OCI-M1 (cell line): ENCODE results near the gene VSX1.

Experiments used
- DNase-seq: peaks from one replicate; lab custom pipeline; 2025; lab: John Stamatoyannopoulos, UW

Gene VSX1

DNA sequence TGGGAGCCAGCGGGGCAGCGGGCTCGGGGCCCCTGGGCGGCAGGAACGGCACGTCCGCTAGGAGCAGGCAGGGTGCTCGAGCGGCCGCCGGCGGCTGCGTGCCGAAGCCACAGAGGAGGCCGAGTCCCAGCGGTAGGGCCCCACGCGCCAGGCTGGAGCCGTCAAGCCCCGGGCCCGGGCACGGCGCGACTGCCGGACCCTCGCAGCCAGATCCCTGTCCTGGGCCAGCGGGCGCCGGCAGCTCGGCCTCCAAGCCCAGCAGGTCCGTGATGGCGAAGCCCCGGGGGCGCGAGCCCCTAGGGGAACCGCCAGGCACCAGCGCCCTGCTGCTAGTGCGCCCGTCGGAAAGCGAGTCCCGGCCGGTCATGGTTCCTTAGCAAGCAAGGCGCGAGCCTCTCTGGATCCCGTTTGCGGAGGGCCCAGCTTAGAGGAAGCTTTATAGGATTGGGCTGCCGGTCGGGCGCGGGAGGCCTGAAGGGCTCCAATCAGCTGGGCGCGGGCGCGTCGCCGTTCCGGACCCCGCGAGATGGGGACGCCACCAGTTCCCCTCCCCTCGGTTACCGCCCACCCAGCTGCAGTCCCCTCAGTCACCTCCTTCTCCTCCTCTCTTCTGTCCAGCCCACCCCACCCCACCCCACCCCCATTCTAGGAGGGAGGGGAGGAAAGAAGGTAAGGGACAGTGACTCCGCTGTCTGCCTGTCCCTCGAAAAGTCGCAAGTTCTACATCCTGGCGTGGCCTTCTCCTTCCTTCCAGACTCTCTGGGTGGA, at the start of gene VSX1:
Gene VSX1 (minus strand): TSS at position 412 of the 768 bp plus-strand sequence. CDS start 45 bp downstream, at position 367.
- DNase-seq: no peak

GRCh38 chr20:25129908-25130307, 48.0 kb upstream of the VSX1 start:
- DNase-seq: no peak

- no peak for DNase-seq
These were observed 47.5 kb upstream of the VSX1 start for GRCh38 chr20:25129428-25129827.

GRCh38 chr20:25128649-25129048, 46.7 kb upstream of the VSX1 start:
- no peak for DNase-seq

- DNase-seq: no peak
These were observed 46.0 kb upstream of the VSX1 start for GRCh38 chr20:25127761-25128537.

DNA sequence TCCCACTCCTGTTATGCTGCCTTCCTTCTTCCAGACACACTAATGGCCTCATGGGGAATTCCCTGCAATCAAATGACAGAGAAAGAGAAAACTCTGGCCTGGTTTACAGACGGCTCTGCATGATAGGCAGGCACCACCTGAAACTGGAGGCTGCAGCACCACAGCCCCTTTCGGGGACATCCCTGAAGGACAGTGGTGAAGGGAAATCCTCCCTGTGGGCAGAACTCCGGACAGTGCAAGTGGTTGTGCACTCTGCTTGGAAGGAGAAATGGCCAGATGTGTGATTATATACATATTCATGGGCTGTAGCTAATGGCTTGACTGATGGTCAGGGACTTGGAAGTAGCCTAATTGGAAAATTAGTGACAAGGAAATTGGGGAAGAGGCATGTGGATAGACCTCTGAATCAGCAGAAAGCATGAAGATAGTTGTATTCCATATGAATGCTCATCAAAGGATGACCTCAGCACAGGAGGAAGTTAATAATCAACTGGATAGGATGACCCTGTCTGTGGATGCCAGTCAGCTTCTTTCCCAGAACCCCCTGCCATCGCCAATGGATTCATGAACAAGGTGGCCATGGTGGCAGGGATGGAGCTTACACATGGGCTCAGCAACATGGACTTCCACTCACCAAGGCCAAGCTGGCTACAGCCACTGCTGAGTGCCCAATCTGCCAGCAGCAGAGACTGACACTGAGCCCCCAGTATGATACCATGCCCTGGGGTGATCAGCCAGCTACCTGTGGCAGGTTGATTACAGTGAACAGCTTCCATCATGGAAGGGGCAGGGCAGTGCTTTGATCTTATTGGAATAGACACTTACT, 44.5 kb upstream of the VSX1 start:
- no peak for DNase-seq

DNA sequence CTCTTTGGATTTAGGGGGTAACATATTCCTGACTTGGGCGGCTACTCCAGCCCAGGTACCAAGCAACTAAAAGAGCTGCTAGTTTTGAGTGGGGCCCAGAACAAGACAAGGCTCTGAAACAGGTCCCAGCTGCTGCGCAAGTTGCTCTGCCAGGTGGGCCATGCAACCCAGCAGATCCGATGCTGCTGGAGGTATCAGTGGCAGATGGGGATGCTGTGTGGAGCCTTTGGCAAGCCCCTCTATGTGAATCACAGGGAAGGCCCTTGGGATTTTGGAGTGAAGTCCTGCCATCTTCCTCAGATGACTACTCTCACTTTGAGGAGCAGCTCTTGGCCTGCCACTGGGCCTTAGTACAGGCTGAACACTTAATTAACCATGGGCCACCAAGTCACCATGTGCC, 43.7 kb upstream of the VSX1 start:
- no peak for DNase-seq

DNA sequence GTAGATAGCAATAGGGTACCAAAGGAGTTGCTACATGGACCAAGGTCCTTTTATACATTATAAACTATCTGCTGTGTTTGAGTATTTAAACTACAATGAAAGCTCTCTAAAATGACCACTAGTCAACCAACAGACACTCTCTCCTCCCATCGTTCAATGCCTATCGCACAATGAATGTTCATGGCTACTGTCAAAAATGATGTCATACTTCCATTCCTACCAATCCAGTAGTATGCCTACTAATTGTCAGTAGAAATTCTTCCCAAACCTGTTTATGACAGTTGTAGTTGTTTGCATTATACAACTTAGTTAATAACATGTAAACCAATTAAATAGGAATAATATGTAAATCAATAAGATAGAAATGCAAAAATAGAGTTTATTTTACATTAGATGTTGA, 39.0 kb upstream of the VSX1 start:
- DNase-seq: no peak

DNA sequence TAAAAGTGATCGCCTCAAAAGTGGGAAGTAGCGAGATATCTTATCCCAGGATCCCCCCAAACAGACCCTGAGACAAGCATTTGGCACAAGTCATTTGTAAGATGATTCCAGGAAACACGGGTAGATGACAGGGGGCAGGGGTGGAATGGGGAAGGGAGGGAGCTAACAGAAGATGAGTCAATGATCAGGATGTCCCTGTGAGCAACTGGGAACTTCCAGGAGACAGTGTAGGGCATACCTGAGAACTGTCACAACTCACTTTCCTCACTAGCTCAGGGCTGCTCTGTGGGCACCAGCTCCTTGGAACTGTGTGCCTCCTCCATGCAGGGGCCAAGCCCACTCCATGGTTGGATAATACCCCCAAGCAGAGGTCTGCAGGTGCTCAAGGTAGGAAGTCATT, 38.5 kb upstream of the VSX1 start:
- DNase-seq: no peak

DNA sequence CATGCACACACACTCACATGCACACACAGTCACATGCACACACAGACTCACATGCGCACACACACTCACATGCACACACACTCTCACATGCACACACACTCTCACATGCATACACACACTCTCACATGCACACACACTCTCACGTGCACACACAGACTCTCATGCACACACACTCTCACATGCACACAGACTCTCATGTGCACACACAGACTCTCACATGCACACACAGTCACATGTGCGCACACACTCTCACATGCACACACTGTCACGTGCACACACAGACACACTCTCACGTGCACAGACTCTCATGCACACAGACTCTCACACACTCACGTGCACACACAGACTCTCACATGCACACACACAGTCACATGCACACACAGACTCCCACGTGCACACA, 36.6 kb upstream of the VSX1 start:
- no peak for DNase-seq

DNA sequence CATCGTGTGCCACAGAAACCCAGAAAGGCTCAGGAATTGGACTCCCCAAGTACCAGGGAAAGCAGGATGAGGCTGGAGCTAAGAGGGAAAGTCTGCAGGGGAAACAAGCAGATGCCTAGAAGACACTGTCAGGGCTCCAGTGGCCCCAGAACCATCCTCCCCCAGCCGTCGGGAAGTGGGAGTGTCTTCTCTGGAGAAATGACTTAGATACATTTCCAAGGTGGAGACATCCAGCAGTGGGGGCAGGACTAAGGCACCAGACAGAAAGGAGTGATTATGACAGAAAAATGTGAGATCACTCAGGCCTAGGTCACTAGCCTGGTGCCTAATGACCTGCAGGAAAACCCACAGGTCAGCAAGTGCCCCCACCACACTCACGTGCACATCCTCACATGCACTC, 36.0 kb upstream of the VSX1 start:
- DNase-seq: no peak

DNA sequence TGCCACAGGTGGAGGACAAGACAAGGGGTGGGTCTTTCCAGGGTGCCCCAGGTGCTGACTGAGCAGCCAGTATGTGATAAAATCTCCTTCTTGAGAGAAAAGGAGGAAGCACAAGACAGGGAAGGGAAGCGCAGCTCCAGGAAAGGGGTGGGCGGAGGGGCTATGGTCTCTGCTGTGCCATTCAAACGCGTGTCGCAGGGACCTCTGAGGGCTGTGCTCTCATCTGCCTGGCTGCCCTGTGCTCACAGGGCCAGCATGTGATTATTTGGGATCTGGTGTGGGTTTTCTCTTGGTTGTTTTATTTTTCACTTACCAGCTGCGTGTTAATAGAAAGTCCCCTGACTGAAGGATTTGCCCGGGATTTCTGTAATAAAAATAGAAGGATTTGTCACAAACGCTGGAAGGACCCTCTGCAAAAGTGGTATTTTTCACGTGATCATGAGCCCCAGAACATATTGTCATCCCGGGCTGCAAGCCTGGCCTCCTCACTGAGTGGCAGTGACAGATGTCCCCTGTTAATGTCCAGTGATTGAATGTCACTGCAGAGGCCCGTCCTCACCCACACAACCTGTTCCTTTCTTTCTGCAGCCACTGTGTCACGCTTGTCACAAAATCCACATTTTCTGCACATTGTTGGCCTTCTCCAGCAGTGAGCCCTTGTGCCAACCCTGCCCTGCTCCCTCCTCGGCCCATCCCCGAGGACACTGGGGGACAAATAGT, 35.0 kb upstream of the VSX1 start:
- no peak for DNase-seq

- no peak for DNase-seq
These were observed 21.6 kb upstream of the VSX1 start for GRCh38 chr20:25103526-25103925.

DNA sequence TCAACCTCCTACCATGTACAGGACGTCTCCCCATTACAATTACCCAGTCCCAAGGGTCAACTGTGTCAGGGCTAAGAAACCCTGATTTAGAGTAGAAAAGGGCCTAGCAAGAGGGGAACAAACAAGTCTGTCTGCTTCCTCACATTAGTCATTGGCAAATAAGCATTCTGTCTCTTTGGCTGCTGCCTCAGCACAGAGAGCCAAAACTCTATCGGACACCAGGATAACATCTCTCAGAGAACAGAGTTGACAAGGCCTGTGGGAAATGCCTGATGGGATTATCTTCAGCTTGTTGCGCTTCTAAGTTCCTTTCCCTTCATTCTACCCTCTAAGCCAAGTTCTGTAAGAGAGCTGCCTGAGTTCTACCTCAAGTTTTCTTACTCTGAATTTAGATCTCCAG, 19.0 kb upstream of the VSX1 start:
- no peak for DNase-seq

GRCh38 chr20:25099601-25100140, 17.7 kb upstream of the VSX1 start:
- peak; percentile 11 for DNase-seq

- no peak for DNase-seq
These were observed 15.6 kb upstream of the VSX1 start for GRCh38 chr20:25097498-25097897.

DNA sequence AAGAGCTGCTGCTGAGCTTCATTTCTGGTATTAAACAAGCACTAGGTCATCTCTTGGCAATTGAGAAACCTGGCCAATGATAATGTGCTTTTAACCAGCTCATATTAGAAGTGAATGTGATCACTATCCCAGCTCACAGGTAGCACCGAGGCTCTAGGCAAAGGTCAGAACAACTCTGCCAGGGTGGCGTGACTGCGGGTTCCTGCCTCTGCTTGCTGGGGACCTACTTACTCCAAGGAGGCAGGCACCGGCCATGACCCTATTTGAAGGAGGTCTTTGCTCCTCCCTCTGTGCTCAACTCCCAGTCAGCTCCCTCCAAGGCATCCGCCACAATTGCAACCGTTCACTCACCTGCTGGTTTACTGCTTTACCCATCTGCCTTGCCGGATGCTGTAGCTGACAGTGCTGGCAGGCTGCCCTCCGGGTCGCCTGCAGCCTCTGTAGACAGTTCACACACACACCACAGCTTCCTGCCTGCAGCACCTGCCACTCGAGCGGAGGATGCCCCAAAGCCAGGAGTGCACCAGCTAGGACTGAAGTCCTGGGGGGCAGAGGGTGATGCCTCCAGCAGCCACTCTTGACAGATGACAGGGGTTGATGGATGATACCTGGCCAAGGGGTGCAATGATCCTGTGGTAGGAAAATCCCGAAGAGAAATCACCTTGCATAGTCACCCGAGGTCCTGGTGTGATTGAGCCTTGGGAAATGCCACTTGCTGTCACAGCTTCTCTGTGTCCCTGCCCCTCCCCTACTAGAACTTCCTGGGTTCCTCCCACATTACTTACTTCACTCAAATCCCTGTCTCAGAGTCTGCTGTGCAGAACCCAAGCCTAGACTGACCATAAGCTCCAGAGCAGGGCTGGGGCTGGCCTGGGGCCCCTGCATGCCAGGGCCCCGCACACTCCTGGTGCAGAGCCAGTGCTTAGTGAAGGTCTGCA, 8.8 kb upstream of the VSX1 start:
- DNase-seq: no peak

GRCh38 chr20:25089662-25090061, 7.7 kb upstream of the VSX1 start:
- DNase-seq: no peak

DNA sequence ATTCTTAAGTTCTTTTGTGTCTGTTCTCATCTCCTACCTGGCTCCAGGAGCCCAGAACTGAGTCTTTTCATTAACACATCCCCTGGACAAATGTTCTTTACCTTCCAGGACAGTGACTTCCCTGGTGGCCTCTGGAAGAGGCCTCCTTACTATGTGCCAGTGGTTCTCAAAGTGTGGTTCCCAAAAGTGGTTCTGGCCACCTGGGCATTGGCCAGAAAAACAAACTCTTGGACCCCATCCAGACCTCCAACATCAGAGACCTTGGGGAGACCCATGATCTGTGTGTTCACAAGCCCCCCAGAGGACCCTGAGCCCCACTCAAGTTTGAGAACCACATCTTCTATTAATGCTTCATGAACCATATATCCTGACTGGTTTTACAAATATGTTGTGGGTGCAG, 7.2 kb upstream of the VSX1 start:
- no peak for DNase-seq

GRCh38 chr20:25088267-25088666, 6.3 kb upstream of the VSX1 start:
- no peak for DNase-seq
